Dermis microvascular lymphatic vessel endothelial cell (primary cell): ENCODE data around the gene IMMT. TPM values are rescaled to one million over a fixed set of nuclear protein-coding genes. Genes with fewer than 3 reads are reported as not detected.
"Not testable (repeated sequence)": the region's sequence is repeated elsewhere in the genome, so short reads cannot be mapped to it uniquely, and the experiment has no call there.

Experiments used
- DNase-seq, 2 donors: peaks; one replicate each; pipeline versions ENCODE4 v3.0.0 to v3.0.0-alpha.2; 2010; ENCODE audit warnings: low read depth in 2 of 2
- total RNA-seq: library from RNA; depleted of rRNA; stranded (reverse); fragments of >200 nt; gene quantifications from 2 replicates; pipeline ENCODE4 v1.2.1, GENCODE V29; 2014

The IMMT gene
- total RNA-seq, 1 donor from 2014 or later, result 44.7 TPM

DNA sequence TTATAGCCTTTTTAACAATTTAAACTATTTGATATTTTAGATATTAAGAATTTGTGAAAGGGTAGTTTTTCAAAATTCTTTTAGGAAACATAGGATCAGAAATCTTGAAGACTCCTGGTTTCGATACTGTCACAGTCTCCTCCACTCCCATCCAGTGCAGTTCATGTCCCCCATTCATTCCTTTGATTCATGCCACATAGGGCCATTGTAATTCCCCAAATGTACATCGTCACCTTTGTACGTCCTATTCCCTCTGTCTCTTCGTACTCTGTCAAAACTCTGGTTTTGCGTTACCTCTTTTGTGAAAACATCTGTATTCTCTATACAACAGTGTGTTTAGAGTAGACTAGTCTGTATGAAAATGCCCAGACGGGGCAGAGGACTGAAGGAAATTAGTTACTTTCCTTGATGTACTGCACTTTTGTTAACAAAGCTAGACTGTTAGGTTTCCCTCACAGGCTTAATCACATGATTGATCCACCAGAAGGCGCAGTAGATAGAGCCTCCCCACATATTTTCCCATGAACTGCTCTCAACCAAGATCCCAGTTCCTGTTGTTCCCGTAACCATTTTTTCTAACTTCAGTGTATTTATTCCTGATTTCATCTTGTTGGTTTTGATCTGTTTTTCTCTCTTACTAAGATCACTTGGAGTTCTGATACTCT lies 6.5 kb upstream of the IMMT start:
- DNase-seq, result peak; percentile 66 to 76

DNA sequence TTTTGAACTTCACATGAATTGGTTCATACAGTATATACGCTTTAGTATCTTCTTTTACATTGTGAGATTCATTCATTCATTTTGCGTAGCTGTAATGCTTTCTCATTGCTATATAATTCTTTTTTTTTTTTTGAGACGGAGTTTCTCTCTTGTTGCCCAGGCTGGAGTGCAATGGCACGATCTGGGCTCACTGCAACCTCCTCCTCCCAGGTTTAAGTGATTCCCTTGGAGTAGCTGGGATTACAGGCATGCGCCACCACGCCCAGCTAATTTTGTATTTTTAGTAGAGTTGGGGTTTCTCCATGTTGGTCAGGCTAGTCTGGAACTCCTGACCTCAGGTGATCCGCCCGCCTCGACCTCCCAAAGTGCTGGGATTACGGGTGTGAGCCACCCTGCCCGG lies 5.3 kb upstream of the IMMT start:
- DNase-seq, result not testable (repeated sequence)

DNA sequence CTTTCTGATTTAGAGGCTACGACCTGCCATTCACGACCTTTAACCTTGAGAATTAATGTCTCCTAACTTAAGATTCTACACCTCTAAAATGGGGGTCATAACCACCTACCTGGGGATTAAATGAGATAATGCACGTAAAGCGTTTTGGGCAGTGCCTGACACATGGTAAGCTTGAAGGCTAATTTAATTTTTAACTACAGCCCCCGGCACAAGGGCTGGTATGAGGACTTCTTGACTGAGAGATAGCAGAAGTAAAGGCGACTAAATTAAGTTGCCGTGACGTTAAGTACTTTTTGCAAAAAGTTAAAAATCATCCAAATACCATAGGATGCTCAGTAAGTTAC lies 4.5 kb upstream of the IMMT start:
- no peak for DNase-seq

DNA sequence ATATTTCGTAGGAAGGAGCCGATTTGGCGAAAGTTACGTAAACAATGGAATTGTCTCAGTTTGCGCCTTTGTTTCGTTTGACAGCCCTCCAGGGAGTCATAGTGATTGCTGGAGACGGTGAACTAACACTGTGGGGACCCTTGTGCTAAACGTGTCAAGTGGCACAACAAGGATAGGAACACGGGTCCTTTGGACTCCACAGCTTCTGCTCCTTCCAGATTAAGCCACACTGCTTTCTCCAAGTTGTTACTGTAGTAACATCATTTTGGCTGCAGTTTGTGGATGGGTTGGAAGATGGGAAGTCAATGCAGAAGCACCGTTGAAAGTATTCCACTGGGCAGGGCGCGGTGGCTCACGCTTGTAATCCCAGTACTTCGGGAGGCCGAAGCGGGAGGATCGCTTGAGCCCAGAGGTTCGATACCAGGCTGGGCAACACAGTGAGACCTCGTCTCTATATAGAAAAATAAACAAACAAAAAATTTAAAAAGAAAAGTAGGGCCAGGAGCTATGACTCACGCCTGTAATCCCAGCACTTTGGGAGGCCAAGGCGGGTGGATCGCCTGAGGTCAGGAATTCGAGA lies 636 bp upstream of the IMMT start:
- no peak for DNase-seq

DNA sequence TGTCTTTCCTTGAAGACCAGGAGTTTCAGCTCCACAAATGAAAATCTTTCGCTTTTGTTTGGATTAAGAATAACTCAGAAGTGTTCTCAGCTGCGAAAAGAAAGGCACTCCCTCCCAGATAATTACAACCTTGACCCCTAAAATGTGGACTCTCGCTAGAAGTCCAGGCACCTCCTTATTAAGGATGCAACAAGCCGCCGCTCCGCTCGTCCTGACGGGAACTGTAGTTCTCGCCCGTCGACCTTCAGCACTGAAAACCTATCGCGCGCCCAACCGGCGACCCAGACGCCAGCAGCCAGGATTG lies 559 bp downstream of the IMMT start:
- no peak for DNase-seq

DNA sequence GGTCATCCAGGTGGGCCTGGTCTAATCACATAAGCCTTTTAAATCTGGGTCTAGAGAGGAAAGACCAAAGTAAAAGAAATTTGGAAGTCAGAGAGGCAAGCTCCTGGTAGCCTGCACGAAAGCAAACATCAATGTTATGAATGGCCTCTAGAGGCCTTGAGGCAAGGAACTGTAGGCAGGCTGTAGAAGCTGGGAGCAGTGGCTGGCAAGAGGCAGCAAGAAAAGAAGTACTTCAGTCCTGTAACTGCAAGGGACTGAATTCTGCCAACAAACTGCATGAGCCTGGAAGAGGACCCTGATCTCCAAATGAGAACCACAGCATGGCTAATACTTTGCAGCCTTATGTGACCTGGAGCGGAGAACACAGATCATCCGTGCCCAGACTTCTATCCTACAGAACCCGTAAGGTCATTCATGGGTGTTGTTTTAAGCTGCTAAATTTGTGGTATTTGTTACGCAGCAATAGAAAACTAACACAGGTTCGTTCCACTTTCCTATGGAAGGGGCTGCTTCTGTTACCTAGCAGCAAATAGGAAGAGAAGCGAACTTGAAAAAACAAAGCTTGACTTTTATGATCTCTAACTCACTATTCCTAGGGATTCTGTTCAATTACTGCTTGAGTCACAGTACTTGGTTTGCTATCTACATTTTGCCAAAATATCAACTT lies 1.2 kb downstream of the IMMT start:
- DNase-seq, result no peak

DNA sequence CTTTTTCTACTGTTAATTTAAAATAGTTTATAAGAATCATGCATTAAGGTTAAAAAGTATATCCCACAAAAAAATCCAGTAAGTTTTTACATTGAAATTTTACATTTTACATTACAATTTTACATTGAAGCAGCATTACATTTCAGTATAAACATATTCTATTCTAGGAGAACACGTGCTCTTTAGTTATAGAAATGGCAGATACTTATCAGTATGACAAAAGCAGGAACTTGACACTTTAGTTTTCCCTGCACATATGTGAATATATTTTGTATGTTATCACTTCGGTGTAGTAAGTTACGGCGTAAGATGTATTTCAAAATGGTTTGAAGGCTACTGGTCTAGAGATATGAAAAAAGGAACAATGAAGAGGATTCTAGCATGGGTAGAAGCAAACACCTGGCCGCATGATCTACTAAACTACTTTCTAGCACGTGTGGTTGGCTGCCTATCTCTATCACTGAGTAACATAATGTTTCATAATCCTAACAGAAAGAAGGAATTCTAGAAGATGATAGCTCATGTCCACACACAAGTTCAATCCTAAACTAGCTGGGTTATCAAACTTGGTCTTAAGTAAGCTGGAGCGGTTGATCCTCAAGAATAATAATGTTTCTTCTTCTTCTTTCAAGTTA lies 5.4 kb downstream of the IMMT start:
- DNase-seq, result no peak

DNA sequence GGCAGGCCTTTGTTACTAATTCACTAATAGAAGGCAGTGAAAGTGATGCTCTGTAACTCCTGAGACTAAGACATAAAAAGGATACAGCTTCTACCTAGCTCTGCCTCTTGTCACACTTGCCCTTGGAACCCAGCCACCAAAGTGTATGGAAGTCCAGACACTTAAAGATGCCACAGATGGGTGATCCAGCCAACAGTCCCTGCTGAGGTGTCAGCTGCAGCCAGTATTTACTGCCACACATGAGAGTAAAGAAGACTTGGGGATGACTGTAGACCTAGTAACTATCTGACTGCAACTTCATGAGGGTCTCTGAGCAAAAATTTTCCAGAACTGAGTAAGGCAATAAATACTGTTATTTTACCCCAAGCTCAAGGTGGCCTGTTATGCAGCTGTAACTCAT lies 8.8 kb downstream of the IMMT start:
- DNase-seq, result no peak

DNA sequence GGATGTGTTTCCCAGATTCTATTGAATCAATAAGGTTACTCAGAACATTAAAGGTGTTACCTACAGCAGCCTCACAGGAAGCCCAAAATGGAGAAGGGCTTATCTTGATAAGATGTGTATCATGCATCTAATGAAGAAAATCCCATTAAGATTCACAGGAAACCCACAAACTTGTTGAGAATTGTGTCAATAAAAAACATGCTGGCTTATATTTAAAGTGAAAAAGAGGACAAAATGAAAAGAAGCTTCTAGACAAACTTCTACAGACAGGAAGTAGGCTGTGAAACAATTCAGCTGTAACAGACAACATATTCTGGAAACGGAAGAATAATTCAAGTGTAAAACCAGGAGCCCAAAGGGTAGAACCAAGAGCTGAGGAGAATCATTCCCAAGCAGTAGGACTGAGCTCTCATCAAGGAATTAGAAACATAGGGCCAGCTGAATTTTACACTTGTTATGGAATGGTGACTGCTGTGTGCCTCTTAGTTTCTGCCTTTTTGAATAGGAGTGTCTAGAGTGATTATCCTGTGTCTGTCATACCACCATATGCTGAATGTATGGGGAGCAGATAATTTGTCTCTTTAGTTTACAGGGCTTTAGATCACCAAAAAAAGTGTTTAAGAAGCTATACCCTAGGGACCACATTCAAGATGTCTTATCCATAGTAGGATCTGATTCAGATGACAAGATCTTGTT lies 9.6 kb downstream of the IMMT start:
- no peak for DNase-seq

DNA sequence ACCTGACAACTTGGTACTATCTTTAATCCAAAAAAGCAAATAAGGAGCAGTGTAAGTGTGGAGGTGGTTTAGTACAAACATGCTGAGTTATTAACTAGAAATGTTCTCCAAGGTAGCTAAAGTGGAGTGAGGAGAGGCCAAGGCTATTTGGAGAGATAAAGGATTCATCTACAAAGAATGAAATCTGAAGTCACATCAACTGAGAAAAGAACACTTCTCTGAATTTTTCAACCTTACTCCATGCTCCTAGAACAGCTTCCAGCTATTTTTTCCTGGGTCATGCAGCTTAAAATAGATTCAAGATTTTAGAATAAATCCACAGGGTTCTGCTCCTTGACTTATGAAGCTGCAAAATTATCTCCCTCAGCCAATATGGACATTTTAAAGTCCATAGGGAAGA lies 18.7 kb downstream of the IMMT start:
- DNase-seq, result no peak

DNA sequence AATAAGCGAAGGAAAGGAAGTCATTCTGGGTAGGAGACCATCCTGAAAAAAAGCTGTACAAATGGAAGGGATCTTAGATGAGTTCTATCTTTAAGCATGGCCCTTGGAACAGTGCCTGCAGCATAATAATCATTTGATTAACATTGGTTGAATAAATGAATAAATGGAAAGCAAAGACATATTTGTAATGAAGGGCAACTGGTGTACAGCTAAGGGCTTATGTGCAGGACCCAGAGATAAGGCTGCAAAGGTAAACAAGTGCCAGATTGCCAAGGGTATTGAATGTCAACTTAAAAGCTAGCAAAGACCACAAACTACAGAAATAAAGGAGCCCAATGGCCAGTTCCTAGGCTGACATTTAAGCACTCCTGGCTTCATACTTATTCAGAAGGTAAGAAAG lies 19.4 kb downstream of the IMMT start:
- no peak for DNase-seq

DNA sequence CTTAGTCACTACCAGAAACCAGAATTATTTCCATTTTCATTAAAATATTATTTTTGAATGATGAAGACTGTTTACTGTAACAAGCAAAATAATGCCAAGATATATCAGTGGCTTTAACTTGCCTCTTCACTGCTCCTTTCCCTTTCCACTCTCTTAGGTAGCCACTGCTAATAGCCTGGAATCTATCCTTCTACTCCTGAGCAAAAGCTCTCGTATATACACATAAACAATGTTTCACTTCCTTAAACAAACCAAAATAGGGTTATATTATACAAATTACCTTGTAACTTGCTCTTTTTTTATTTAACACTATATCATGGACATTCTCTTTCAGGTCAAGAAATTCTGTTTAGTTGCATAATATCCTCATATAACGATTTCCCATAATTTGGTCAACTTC lies 20.8 kb downstream of the IMMT start:
- DNase-seq, result no peak

DNA sequence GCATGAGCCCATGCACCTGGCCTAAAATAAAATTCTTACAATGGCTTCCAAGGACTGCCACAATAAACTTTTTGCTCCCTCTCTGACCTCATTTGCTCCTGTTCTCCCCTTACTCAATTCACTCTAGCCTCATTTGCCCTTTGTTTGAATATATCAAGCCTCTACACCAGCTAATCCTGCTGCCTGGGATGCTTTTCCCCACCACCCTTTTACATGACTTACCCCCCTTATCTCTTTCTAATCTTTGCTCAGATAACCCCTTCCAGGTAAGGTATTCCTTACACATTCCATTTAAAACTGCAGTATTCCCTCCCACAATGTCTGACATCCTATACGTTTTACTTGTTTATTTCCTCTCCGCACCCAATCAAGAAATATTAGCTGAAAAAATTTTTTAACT lies 22.7 kb downstream of the IMMT start:
- DNase-seq, result no peak

DNA sequence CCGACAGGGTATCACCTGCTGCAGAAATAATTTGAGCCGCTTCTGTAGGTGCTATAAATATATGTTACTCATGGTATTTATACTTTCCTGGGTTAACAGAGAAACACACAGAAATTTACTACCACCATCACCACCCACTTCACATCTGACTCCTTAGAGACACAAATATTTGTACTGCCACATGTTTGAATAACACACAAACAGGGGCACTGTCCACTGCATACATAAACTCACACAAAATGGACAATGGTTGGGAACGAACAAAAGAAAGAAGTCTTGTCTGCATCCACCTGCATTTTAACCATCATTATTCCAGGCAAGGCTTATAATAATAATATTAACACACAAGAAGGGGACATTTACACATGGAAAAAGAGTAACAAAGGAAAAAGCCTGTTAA lies 24.0 kb downstream of the IMMT start:
- no peak for DNase-seq

DNA sequence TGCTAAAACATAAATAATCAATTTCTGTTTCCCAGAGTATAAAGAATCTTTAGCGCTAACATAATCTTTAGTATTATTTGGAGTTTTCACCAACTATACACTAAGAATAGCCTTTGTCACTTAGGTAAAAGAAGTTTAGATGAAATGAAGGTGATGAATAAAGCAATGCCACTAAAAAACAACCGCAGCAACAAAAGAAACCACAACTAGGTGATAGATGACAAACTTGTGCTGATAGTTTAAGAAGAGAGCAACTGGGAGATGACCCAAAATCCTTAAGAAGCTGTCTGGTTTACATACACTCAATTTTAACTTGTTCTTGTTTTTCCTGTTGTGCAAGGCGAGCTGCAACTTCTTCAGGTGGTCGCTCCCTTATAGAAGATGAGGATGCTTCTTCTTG lies 24.8 kb downstream of the IMMT start:
- DNase-seq, result no peak

DNA sequence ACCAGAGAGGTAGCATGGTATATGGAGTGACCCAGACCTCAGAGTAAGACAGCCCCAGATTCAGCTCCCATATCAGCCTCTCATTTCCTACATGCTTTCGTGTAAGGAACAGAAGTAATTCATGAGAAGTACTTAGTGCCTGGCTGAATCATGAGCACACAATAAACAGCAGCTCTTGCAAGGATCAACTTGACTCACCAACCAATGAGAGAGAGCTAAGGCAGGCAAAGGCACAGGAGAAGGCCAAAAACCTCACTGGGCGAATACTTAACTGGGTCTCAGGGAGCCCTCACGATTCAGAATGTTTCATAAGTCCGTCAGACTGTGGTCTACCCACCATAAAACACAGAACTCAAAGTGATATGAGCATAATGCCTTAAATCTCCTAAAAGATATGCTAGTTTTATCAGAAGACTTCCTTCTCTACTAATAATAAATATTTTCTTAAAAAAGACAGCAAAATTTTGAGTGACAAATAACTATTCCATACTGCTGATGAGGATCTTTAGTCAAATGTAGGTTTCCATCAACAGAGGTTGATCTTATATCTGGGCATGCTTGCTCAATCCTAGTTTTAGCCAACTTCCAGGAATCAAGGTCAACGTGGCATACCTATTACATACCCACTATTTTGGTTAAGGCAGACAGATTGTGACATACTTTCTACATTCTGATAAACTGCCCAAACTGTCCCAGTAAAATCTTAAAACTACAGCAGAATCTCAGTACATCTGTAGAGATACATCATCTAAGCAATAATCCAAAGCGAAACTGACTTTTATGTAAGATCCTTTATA lies 34.9 kb downstream of the IMMT start:
- no peak for DNase-seq

DNA sequence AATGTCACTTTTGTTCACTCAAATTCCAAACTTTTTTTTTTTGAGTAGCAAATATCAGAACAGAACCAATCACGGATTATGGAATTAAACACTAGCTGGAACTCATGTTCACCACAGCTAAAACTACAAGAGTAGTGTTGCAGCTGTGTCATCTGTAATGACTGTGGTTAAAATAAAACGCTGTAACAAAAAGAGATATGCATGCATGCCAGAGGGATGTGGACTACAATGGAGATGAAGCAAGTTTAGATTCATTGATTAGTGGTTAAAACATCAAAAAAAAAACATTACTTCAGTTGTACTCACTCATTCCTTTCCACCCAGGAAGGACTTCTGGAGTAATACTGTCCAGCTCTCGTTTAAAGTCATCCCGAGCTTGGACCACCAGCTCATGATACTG lies 37.0 kb downstream of the IMMT start:
- DNase-seq, result no peak

DNA sequence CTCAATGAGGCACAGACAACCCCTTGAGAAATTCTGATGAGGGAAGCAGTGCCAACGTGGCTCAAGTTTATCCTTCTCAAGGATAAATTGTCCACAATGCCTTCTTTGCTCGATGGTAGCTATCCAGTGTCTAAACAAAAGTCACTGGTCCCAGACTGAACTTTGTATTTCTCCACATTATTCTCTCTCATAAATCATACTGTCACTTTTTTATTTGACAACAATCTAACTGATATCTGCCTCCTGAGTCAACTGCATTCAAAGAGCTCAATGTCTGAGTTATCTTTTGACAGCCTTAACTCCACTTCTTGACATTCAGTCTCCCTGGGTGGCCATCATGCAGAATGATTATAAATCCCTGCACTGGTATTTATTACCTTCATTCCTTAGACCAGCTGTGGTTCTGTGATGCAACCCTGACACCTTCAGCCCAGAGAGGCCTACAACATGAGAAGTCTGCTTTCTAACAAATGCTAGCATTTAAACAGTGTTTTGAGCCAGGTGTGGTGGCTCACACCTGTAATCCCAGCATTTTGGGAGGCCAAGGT lies 38.2 kb downstream of the IMMT start:
- DNase-seq, result no peak

DNA sequence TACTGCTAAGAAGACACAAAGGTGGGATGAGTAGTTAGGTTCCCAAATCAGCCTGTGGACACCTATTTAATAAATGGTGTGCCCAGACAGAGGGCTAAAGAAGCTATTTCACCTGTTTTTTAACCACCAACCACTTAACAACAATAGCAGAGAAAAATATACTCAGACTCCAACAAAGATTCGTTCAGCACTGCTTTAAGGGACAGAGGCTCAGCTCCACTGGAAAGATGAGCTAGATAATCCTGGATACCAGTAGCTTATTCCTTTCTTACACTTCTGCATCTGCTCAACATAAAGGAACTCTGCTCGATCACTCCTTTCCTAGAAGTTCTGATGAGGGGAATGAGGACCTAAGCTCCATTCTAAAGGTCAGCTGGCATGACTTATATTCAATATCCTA lies 44.8 kb downstream of the IMMT start:
- DNase-seq, result no peak

DNA sequence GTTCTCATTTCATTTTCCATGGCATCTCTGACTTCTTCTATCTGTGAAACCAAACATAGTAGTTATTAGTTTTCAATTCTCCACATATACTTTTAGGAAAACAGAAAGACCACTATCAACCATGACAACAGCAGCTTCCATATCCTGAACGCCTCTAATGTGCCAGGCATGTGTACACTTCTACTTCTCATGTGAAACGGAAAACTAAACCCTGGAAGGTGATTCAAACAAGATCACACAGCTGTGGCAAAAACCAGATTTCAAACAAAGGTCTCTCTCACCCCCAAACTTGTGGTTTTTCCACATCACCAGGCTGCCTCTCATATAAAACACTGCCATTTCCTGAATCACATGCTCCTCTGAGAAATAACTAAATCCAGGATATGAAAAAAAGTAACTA lies 47.5 kb downstream of the IMMT start:
- no peak for DNase-seq

DNA sequence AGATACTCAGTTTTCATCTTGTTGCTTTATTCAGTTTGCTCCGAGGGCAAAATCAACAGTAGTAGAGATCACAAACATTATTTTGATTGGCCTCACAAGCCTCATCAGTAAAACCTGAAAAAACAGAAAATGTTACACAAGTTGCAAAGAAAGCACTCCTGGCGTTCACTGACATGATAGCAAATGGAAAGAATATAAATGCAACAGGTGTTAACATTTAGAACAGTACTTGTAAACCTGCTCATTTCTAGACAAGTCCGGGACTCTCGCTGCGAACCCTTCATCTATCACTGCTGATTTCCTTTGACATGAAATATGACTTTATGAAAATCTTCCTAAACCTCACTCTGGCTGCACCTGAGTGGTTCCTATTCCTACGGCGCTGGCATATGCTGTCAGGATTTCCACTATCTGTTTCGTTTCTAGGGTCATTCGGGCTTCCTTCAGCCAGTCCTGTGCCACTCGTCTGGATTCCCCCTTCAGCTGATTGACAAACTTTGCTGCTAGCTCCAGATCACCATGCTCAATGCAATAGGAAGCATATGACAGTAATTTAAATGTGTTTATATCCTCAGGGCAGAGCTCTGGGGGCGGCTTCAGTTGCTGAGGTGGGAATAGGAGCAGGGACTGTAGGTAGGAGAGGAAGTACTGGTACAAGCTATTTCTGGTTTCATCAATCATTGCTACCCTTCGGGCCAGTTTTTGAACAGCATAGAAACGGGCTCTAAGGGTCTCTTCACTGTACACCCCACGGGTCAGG lies 51.2 kb downstream of the IMMT start:
- DNase-seq, result no peak
